GM23338 (cell line): ENCODE measurements around the gene RTN4RL1. TPM values are rescaled to one million over a fixed set of nuclear protein-coding genes. Genes with fewer than 3 reads are reported as not detected.

Experiments
- ATAC-seq: fragments of 200-7000 bp; cut with Tn5 transposase; 3 replicates; pipeline ENCODE4 v1.9.1; 2020
- DNase-seq: peaks from one replicate; pipeline ENCODE4 v3.0.0-alpha.2; 2015; ENCODE audit warnings: low spot score
- H2AFZ ChIP-seq: fragments of 200-600 bp; sonication (generic); 2 replicates; pipeline ENCODE4 v1.8.0; 2016; ENCODE audit warnings: antibody characterized with exemption, mild to moderate bottlenecking, moderate library complexity
- H3F3A ChIP-seq: fragments of 200-600 bp; sonication (generic); replicated peaks from 2 replicates; pipeline ENCODE4 v1.8.0; 2017; ENCODE audit warnings: antibody characterized with exemption, mixed run types, low read depth
- H3K27ac ChIP-seq: fragments of 200-600 bp; sonication (generic); 2 replicates; pipeline ENCODE4 v1.6.1; 2016; ENCODE audit warnings: low read depth
- H3K27me3 ChIP-seq: fragments of 200-600 bp; sonication (generic); 2 replicates; pipeline ENCODE4 v1.8.0; 2016; ENCODE audit warnings: mild to moderate bottlenecking, mixed run types, moderate library complexity; ENCODE audit not compliant: insufficient read depth
- H3K36me3 ChIP-seq: fragments of 200-600 bp; sonication (generic); 2 replicates; pipeline ENCODE4 v1.8.0; 2016; ENCODE audit warnings: mild to moderate bottlenecking; ENCODE audit not compliant: insufficient read depth
- H3K4me1 ChIP-seq: fragments of 200-600 bp; sonication (generic); 2 replicates; pipeline ENCODE4 v1.8.0; 2016; ENCODE audit warnings: mild to moderate bottlenecking, moderate library complexity; ENCODE audit not compliant: insufficient read depth
- H3K4me2 ChIP-seq: fragments of 200-600 bp; sonication (generic); 2 replicates; pipeline ENCODE4 v1.7.1; 2017; ENCODE audit warnings: mixed run types
- H3K4me3 ChIP-seq: fragments of 200-600 bp; sonication (generic); 2 replicates; pipeline ENCODE4 v1.6.1; 2016; ENCODE audit warnings: mixed run types
- H3K79me2 ChIP-seq: fragments of 200-600 bp; sonication (generic); replicated peaks from 2 replicates; pipeline ENCODE4 v1.8.0; 2017; ENCODE audit warnings: mild to moderate bottlenecking; ENCODE audit not compliant: insufficient read depth
- H3K9me2 ChIP-seq: fragments of 200-600 bp; sonication (generic); 2 replicates; pipeline ENCODE4 v1.8.0; 2017; ENCODE audit not compliant: insufficient read depth
- H4K20me1 ChIP-seq: fragments of 200-600 bp; sonication (generic); replicated peaks from 2 replicates; pipeline ENCODE4 v1.8.0; 2017; ENCODE audit warnings: mild to moderate bottlenecking; ENCODE audit not compliant: insufficient read depth
- H3K27ac Mint-ChIP-seq: 2 replicates; pipeline ENCODE4 v1.8.0; 2020; ENCODE audit warnings: inconsistent platforms, mild to moderate bottlenecking, moderate library complexity, mixed read lengths
- H3K27me3 Mint-ChIP-seq: 3 replicates; pipeline ENCODE4 v1.8.0; 2022; ENCODE audit warnings: low read depth, mild to moderate bottlenecking, moderate library complexity, mixed read lengths, inconsistent platforms; ENCODE audit not compliant: insufficient read depth, poor library complexity
- H3K36me3 Mint-ChIP-seq: 3 replicates; pipeline ENCODE4 v1.8.0; 2021; ENCODE audit warnings: low read depth, mild to moderate bottlenecking, inconsistent platforms, moderate library complexity, mixed read lengths
- H3K4me1 Mint-ChIP-seq: 3 replicates; pipeline ENCODE4 v1.8.0; 2020; ENCODE audit warnings: mild to moderate bottlenecking, inconsistent platforms, mixed read lengths
- H3K4me3 Mint-ChIP-seq: 3 replicates; pipeline ENCODE4 v1.8.0; 2021; ENCODE audit warnings: moderate library complexity, mild to moderate bottlenecking, inconsistent platforms, mixed read lengths
- H3K9me3 Mint-ChIP-seq: 3 replicates; pipeline ENCODE4 v1.8.0; 2020; ENCODE audit warnings: moderate library complexity, mild to moderate bottlenecking, inconsistent platforms, mixed read lengths
- CREB1 ChIP-seq: fragments of 250-450 bp; sonication (Bioruptor Pico); IDR thresholded peaks from 2 replicates; pipeline ENCODE4 v1.5.0; 2020; ENCODE audit warnings: low read depth, mild to moderate bottlenecking, moderate library complexity
- CTCF ChIP-seq, 2 experiments: fragments of 200-600 bp in 1 of 2; sonication (generic) in 1 of 2; conservative IDR thresholded peaks; 2 replicates each; pipeline versions ENCODE4 v1.5.1 to v1.6.1; 2016 to 2017; ENCODE audit warnings: antibody characterized with exemption in 2 of 2, low read depth in 2 of 2, mild to moderate bottlenecking in 2 of 2, moderate library complexity in 1 of 2
- EZH2 ChIP-seq: fragments of 200-600 bp; sonication (generic); IDR thresholded peaks from one replicate; pipeline ENCODE4 v1.8.0; 2017; ENCODE audit warnings: antibody characterized with exemption, mild to moderate bottlenecking, low read depth; ENCODE audit not compliant: unreplicated experiment
- EZH2phosphoT487 ChIP-seq: fragments of 200-600 bp; sonication (generic); IDR thresholded peaks from one replicate; pipeline ENCODE4 v1.8.1; 2018; ENCODE audit warnings: antibody characterized with exemption; ENCODE audit not compliant: unreplicated experiment
- JUNB ChIP-seq: IDR thresholded peaks from one replicate; pipeline ENCODE4 v1.6.1; 2016; ENCODE audit warnings: antibody characterized with exemption; ENCODE audit not compliant: unreplicated experiment
- NANOG ChIP-seq: IDR thresholded peaks from 2 replicates; pipeline ENCODE4 v1.6.1; 2016; ENCODE audit warnings: antibody characterized with exemption, borderline replicate concordance
- POLR2AphosphoS5 ChIP-seq: IDR thresholded peaks from 2 replicates; pipeline ENCODE4 v1.6.1; 2016; ENCODE audit warnings: antibody characterized with exemption, low read depth
- REST ChIP-seq: IDR thresholded peaks from one replicate; pipeline ENCODE4 v1.6.1; 2018; ENCODE audit warnings: antibody characterized with exemption; ENCODE audit not compliant: unreplicated experiment
- STAT1 ChIP-seq: IDR thresholded peaks from one replicate; pipeline ENCODE4 v1.6.1; 2016; ENCODE audit warnings: antibody characterized with exemption; ENCODE audit not compliant: unreplicated experiment
- ZNF114 ChIP-seq: fragments of 250-450 bp; sonication (Bioruptor Pico); IDR thresholded peaks from 2 replicates; pipeline ENCODE4 v1.5.0; 2020; ENCODE audit warnings: mild to moderate bottlenecking, moderate library complexity
- ZNF331 ChIP-seq: fragments of 250-450 bp; sonication (Bioruptor Pico); IDR thresholded peaks from 2 replicates; pipeline ENCODE4 v1.5.0; 2020; ENCODE audit warnings: low read depth, mild to moderate bottlenecking, moderate library complexity
- polyA plus RNA-seq: library from polyadenylated mRNA; unstranded; fragments of >200 nt; fragmentation: Nextera tagmentation; extraction: Ambion mirVana; gene quantifications from 2 replicates; pipeline ENCODE4 v1.2.1, GENCODE V29; 2016
- total RNA-seq: library from RNA; depleted of rRNA; stranded (reverse); fragments of >200 nt; shearing (Covaris generic); gene quantifications from 2 replicates; pipeline ENCODE4 v1.2.3, GENCODE V29; 2014
- TF ChIP-seq, protein P1 (sequence below): IDR thresholded peaks from 2 replicates; pipeline ENCODE4 v1.6.1; 2016; ENCODE audit warnings: antibody characterized with exemption
- TF ChIP-seq, protein P2 (sequence below): fragments of 250-450 bp; sonication (Bioruptor Pico); IDR thresholded peaks from 2 replicates; pipeline ENCODE4 v1.5.0; 2020; ENCODE audit warnings: mild to moderate bottlenecking, moderate library complexity

Gene RTN4RL1
- total and polyA plus RNA-seq, 2 experiments from 2014 or later, result 0.17 TPM; not detected in 1

DNA sequence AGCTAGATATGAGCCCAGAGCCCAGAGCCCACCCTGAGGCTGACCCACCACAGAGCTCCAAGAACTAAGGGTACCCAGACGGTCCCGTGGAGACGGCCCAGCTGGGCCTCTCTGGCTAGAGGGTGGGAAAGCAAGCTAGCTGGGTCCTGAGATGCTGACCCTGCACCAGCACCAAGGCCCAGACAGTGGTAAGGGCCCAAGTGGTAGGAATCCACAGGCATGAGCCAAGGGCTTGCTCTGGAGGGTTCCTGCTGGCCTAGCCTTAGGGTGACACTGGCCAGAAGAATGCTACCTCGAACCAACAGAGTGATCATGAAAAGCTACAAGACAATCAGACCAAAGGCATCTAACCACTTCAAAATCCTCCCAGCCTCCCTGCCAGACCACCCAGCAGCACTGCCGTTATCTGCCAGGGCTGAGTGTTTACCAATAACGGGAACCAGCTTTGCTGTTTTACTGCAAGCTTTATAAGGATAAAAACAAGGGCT lies 42.9 kb upstream of the RTN4RL1 start:
- TF ChIP-seq REST, result no peak
- no peak for TF ChIP-seq POLR2AphosphoS5
- no peak for TF ChIP-seq ZNF331 (CRISPR knock-in tag)
- no peak for TF ChIP-seq CTCF (conservative IDR thresholded peaks at IDR 0.05; ENCODE audit: low read depth in 2 of 2)
- TF ChIP-seq, protein P1, sequence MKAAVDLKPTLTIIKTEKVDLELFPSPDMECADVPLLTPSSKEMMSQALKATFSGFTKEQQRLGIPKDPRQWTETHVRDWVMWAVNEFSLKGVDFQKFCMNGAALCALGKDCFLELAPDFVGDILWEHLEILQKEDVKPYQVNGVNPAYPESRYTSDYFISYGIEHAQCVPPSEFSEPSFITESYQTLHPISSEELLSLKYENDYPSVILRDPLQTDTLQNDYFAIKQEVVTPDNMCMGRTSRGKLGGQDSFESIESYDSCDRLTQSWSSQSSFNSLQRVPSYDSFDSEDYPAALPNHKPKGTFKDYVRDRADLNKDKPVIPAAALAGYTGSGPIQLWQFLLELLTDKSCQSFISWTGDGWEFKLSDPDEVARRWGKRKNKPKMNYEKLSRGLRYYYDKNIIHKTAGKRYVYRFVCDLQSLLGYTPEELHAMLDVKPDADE, result no peak
- TF ChIP-seq, protein P2, sequence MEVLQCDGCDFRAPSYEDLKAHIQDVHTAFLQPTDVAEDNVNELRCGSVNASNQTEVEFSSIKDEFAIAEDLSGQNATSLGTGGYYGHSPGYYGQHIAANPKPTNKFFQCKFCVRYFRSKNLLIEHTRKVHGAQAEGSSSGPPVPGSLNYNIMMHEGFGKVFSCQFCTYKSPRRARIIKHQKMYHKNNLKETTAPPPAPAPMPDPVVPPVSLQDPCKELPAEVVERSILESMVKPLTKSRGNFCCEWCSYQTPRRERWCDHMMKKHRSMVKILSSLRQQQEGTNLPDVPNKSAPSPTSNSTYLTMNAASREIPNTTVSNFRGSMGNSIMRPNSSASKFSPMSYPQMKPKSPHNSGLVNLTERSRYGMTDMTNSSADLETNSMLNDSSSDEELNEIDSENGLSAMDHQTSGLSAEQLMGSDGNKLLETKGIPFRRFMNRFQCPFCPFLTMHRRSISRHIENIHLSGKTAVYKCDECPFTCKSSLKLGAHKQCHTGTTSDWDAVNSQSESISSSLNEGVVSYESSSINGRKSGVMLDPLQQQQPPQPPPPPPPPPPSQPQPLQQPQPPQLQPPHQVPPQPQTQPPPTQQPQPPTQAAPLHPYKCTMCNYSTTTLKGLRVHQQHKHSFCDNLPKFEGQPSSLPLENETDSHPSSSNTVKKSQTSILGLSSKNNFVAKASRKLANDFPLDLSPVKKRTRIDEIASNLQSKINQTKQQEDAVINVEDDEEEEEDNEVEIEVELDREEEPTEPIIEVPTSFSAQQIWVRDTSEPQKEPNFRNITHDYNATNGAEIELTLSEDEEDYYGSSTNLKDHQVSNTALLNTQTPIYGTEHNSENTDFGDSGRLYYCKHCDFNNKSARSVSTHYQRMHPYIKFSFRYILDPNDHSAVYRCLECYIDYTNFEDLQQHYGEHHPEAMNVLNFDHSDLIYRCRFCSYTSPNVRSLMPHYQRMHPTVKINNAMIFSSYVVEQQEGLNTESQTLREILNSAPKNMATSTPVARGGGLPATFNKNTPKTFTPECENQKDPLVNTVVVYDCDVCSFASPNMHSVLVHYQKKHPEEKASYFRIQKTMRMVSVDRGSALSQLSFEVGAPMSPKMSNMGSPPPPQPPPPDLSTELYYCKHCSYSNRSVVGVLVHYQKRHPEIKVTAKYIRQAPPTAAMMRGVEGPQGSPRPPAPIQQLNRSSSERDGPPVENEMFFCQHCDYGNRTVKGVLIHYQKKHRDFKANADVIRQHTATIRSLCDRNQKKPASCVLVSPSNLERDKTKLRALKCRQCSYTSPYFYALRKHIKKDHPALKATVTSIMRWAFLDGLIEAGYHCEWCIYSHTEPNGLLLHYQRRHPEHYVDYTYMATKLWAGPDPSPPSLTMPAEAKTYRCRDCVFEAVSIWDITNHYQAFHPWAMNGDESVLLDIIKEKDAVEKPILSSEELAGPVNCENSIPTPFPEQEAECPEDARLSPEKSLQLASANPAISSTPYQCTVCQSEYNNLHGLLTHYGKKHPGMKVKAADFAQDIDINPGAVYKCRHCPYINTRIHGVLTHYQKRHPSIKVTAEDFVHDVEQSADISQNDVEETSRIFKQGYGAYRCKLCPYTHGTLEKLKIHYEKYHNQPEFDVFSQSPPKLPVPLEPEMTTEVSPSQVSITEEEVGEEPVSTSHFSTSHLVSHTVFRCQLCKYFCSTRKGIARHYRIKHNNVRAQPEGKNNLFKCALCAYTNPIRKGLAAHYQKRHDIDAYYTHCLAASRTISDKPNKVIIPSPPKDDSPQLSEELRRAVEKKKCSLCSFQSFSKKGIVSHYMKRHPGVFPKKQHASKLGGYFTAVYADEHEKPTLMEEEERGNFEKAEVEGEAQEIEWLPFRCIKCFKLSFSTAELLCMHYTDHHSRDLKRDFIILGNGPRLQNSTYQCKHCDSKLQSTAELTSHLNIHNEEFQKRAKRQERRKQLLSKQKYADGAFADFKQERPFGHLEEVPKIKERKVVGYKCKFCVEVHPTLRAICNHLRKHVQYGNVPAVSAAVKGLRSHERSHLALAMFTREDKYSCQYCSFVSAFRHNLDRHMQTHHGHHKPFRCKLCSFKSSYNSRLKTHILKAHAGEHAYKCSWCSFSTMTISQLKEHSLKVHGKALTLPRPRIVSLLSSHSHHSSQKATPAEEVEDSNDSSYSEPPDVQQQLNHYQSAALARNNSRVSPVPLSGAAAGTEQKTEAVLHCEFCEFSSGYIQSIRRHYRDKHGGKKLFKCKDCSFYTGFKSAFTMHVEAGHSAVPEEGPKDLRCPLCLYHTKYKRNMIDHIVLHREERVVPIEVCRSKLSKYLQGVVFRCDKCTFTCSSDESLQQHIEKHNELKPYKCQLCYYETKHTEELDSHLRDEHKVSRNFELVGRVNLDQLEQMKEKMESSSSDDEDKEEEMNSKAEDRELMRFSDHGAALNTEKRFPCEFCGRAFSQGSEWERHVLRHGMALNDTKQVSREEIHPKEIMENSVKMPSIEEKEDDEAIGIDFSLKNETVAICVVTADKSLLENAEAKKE (CRISPR knock-in tag), result no peak
- TF ChIP-seq NANOG, result no peak
- no peak for TF ChIP-seq EZH2
- TF ChIP-seq EZH2phosphoT487, result no peak
- no peak for TF ChIP-seq JUNB
- no peak for TF ChIP-seq ZNF114 (CRISPR knock-in tag)
- TF ChIP-seq STAT1, result no peak
- TF ChIP-seq CREB1 (CRISPR knock-in tag), result no peak
- Histone ChIP-seq H3K4me3 (no peak overlapping the region), H3K9me2 (no peaks in the 10 kb centered on the region), H3F3A (no peaks in the 10 kb centered on the region; the same call in 1 of the 2 replicates), H4K20me1 (no peaks in the 10 kb centered on the region; the same call in none of the 2 replicates), H3K27me3 (no peaks in the 10 kb centered on the region), H2AFZ (no peak overlapping the region), H3K27ac (no peak overlapping the region), H3K4me1 (peaks cover 18% of the 10 kb centered on the region), H3K36me3 (no peaks in the 10 kb centered on the region), H3K4me2 (no peak overlapping the region), H3K79me2 (no peaks in the 10 kb centered on the region)
- no peak for ATAC-seq
- Mint-ChIP-seq H3K27me3 (peaks cover 25% of the 10 kb centered on the region), H3K4me3 (no peak overlapping the region), H3K4me1 (peaks cover 45% of the 10 kb centered on the region), H3K27ac (no peak overlapping the region), H3K36me3 (peaks cover 10% of the 10 kb centered on the region), H3K9me3 (no peaks in the 10 kb centered on the region)
- DNase-seq, result no peak
